GM12878 (cell line): ENCODE results near the gene ZFP14. TPM values are rescaled to one million over a fixed set of nuclear protein-coding genes. Genes with fewer than 3 reads are reported as not detected.

Experiments
- ATAC-seq: fragments of 200-7000 bp; cut with Tn5 transposase; 3 replicates; pipeline ENCODE4 v1.9.1; 2020; ENCODE audit warnings: mild to moderate bottlenecking, moderate library complexity
- BruUV-seq: library from RNA; stranded (reverse); fragments of 400-500 nt; replicated peaks from 2 replicates; lab custom pipeline; 2021; lab: Mats Ljungman, UMichigan
- CTCF ChIA-PET: fragments of 300-600 bp; sonication (Branson Sonifier 250); formaldehyde crosslinking; extraction: SDS; loops from one replicate; lab custom pipeline; 2021; ENCODE audit warnings: inconsistent platforms; lab: Yijun Ruan, JAX
- POLR2A ChIA-PET: fragments of 350-600 bp; formaldehyde crosslinking; extraction: SDS; loops from one replicate; lab custom pipeline; 2021; ENCODE audit warnings: inconsistent platforms; lab: Charles Lee
- RAD21 ChIA-PET: fragments of 300-600 bp; sonication (Branson Sonifier 250); formaldehyde crosslinking; loops from one replicate; lab custom pipeline; 2023; ENCODE audit warnings: antibody characterized with exemption; ENCODE audit not compliant: unreplicated experiment; lab: Charles Lee
- SMC1A ChIA-PET: fragments of 300-600 bp; sonication (Branson Sonifier 250); formaldehyde crosslinking; loops from one replicate; lab custom pipeline; 2023; ENCODE audit not compliant: unreplicated experiment, uncharacterized antibody; lab: Charles Lee
- DNase-seq: peaks from one replicate; pipeline ENCODE4 v3.0.0-alpha.2; 2011; ENCODE audit warnings: low read depth, low spot score
- FAIRE-seq: peaks from 3 replicates; lab custom pipeline; 2011; peaks lifted over from hg19 to GRCh38; lab: Jason Lieb, UNC
- H2AFZ ChIP-seq: 2 replicates; pipeline ENCODE4 v1.6.0; 2011; ENCODE audit warnings: low read depth, low read length, control low read depth; ENCODE audit not compliant: control insufficient read depth
- H3K27ac ChIP-seq: 2 replicates; pipeline ENCODE4 v1.5.1; 2011; ENCODE audit warnings: control low read depth; ENCODE audit not compliant: control insufficient read depth, insufficient read depth
- H3K27me3 ChIP-seq, 2 experiments: replicated peaks in 1 of 2; 2 replicates each; pipeline versions ENCODE4 v1.6.0 to v1.6.1; 2011; ENCODE audit warnings: low read length in 1 of 2; ENCODE audit not compliant: control insufficient read depth in 2 of 2, insufficient read depth in 2 of 2
- H3K36me3 ChIP-seq, 2 experiments: 2 replicates each; pipeline ENCODE4 v1.5.1; 2011; ENCODE audit warnings: low read length in 1 of 2; ENCODE audit not compliant: control insufficient read depth in 2 of 2, insufficient read depth in 2 of 2
- H3K4me1 ChIP-seq: 2 replicates; pipeline ENCODE4 v1.6.1; 2011; ENCODE audit warnings: mild to moderate bottlenecking, low read length, moderate library complexity, mixed read lengths; ENCODE audit not compliant: control insufficient read depth, insufficient read depth
- H3K4me2 ChIP-seq: 2 replicates; pipeline ENCODE4 v1.6.0; 2011; ENCODE audit warnings: control low read depth; ENCODE audit not compliant: control insufficient read depth, insufficient read depth
- H3K4me3 ChIP-seq: fragments of 200-600 bp; sonication (generic); 2 replicates; pipeline ENCODE4 v1.5.1; 2016
- H3K79me2 ChIP-seq: 2 replicates; pipeline ENCODE4 v1.6.0; 2011; ENCODE audit warnings: low read length; ENCODE audit not compliant: control insufficient read depth, insufficient read depth
- H3K9ac ChIP-seq: 2 replicates; pipeline ENCODE4 v1.8.0; 2011; ENCODE audit warnings: low read length, control low read depth, mixed read lengths; ENCODE audit not compliant: control insufficient read depth, insufficient read depth
- H3K9me3 ChIP-seq: replicated peaks from 3 replicates; pipeline ENCODE4 v1.5.1; 2011; ENCODE audit warnings: mild to moderate bottlenecking, low read length; ENCODE audit not compliant: control insufficient read depth, insufficient read depth
- H4K20me1 ChIP-seq: 2 replicates; pipeline ENCODE4 v1.6.0; 2011; ENCODE audit not compliant: control insufficient read depth, insufficient read depth
- EZH2 ChIP-seq: IDR thresholded peaks from 2 replicates; pipeline ENCODE4 v1.6.1; 2012; ENCODE audit warnings: low read depth, mild to moderate bottlenecking, control low read depth, inconsistent platforms, low read length, borderline replicate concordance; ENCODE audit not compliant: control insufficient read depth
- HDAC2 ChIP-seq: fragments of 200-600 bp; sonication (generic); IDR thresholded peaks from 2 replicates; pipeline ENCODE4 v1.6.1; 2017
- RBBP5 ChIP-seq: fragments of 200-600 bp; sonication (generic); conservative IDR thresholded peaks from 2 replicates; pipeline ENCODE4 v1.6.1; 2016
- TBL1XR1 ChIP-seq: IDR thresholded peaks from 2 replicates; pipeline ENCODE4 v1.6.1; 2012; ENCODE audit warnings: low read depth, low read length, improper control_type of control experiment
- YBX1 ChIP-seq: fragments of 450-650 bp; IDR thresholded peaks from 2 replicates; pipeline ENCODE4 v1.6.1; 2016; ENCODE audit warnings: antibody characterized with exemption
- WGBS: methylation state at CpG from one replicate; pipeline ENCODE4 v1.1.6; 2016; ENCODE audit warnings: low lambda C conversion rate; ENCODE audit not compliant: insufficient replicate concordance, insufficient coverage; ENCODE audit errors: missing lambda C conversion rate; 5-methylcytosine and 5-hydroxymethylcytosine counted together
- in situ Hi-C: fragments of 300-500 bp; cut with MboI; formaldehyde crosslinking; loops from 9 replicates; pipeline ENCODE4 v1.14.3; 2018; ENCODE audit warnings: mixed read lengths
- intact Hi-C: fragments of 100-400 bp; cut with micrococcal nuclease; formaldehyde crosslinking; loops from one replicate; pipeline ENCODE4 v1.14.2; 2022; ENCODE audit not compliant: unreplicated experiment
- polyA plus RNA-seq, 11 experiments: library from polyadenylated mRNA; depleted of rRNA in 4 of 11; unstranded in 6 of 11; stranded (reverse) in 5 of 11; fragments of >200 nt; fragmentation: Nextera tagmentation in 4 of 11; fragmentation: Illumina TruSeq in 1 of 11; extraction: Ambion mirVana in 4 of 11; extraction: Trizol in 1 of 11; gene quantifications; 1 replicate in 1 of 11; 2 replicates in 10 of 11; pipeline versions ENCODE4 v1.2.1 to v1.2.3, GENCODE V29; 2011 to 2016; ENCODE audit warnings: inconsistent platforms in 2 of 11, missing spikeins in 2 of 11, low read depth in 1 of 11
- total RNA-seq, 4 experiments: library from RNA; depleted of rRNA in 3 of 4; stranded (reverse); fragments of >200 nt in 3 of 4; fragmentation: Illumina TruSeq in 1 of 4; extraction: Trizol in 1 of 4; gene quantifications; 2 replicates each; pipeline versions ENCODE4 v1.2.1 to v1.2.3, GENCODE V29; 2013 to 2021
- TF ChIP-seq, protein P1 (sequence below): fragments of 450-650 bp; formaldehyde crosslinking; IDR thresholded peaks from 2 replicates; pipeline ENCODE4 v1.4.0; 2022; ENCODE audit warnings: mild to moderate bottlenecking, moderate library complexity

ZFP14 gene
- total and polyA plus RNA-seq, 10 of the 15 experiments (the other 5 are each of a cell fraction or from before 2014, with no cell fraction given), result 0.61 to 2.6 (median 0.83) TPM

DNA sequence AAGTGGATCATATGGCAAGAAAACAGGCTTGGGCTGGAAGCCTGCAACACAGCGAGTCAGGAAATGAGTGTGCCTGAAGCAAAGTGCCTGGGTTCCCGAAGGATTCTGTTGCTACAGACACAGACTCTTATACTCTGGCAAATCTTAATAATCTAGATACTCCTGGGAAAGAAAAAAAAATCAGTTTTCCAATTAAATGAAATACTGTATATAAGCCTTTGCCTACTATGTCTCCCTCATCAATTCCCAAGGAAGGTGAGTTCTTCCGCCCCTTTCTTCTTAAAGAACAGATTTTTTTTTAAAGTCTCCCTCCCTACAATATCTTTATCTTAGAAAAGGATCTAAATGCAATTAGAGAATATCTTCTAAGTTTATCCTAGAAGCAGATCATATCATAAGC is 29.1 kb upstream of the ZFP14 start:
- in situ Hi-C loops, result no loop called here
- no TSS peak for BruUV-seq
- 100% methylated on average over 3 of the region's 3 CpGs for WGBS
- CTCF ChIA-PET, result no interaction called here
- H3K36me3 ChIP-seq, result peaks cover 2 to 26% of the 10 kb centered on the region in 2 experiments
- no peak overlapping the region for H3K4me2 ChIP-seq
- RAD21 ChIA-PET, result no interaction called here
- H3K27me3 ChIP-seq, result no peaks in the 10 kb centered on the region
- peaks cover 18% of the 10 kb centered on the region for H3K9me3 ChIP-seq
- H4K20me1 ChIP-seq, result no peaks in the 10 kb centered on the region
- H3K79me2 ChIP-seq, result no peaks in the 10 kb centered on the region
- ATAC-seq (no peak), FAIRE-seq (no peak), DNase-seq (no peak)
- SMC1A ChIA-PET, result no interaction called here
- H3K4me1 ChIP-seq, result no peaks in the 10 kb centered on the region
- no peak overlapping the region for H3K9ac ChIP-seq
- no peak overlapping the region for H2AFZ ChIP-seq
- POLR2A ChIA-PET, result no interaction called here
- TF ChIP-seq RBBP5, result no peak
- no peak for TF ChIP-seq YBX1
- no peak for TF ChIP-seq TBL1XR1
- TF ChIP-seq HDAC2, result no peak
- TF ChIP-seq, protein P1, sequence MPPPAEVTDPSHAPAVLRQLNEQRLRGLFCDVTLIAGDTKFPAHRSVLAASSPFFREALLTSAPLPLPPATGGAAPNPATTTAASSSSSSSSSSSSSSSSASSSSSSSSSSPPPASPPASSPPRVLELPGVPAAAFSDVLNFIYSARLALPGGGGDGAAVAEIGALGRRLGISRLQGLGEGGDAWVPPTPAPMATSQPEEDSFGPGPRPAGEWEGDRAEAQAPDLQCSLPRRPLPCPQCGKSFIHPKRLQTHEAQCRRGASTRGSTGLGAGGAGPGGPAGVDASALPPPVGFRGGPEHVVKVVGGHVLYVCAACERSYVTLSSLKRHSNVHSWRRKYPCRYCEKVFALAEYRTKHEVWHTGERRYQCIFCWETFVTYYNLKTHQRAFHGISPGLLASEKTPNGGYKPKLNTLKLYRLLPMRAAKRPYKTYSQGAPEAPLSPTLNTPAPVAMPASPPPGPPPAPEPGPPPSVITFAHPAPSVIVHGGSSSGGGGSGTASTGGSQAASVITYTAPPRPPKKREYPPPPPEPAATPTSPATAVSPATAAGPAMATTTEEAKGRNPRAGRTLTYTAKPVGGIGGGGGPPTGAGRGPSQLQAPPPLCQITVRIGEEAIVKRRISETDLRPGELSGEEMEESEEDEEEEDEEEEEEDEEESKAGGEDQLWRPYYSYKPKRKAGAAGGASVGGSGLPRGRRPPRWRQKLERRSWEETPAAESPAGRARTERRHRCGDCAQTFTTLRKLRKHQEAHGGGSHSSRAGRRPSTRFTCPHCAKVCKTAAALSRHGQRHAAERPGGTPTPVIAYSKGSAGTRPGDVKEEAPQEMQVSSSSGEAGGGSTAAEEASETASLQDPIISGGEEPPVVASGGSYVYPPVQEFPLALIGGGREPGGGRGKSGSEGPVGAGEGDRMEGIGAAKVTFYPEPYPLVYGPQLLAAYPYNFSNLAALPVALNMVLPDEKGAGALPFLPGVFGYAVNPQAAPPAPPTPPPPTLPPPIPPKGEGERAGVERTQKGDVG (CRISPR knock-in tag), result no peak
- no peak for TF ChIP-seq EZH2
- H3K4me3 ChIP-seq, result no peak overlapping the region
- intact Hi-C loops, result no loop called here
- no peak overlapping the region for H3K27ac ChIP-seq
